Mesothelial cell of epicardium (in vitro differentiated cells): ENCODE measurements around the gene GNS. TPM values are rescaled to one million over a fixed set of nuclear protein-coding genes. Genes with fewer than 3 reads are reported as not detected.

ENCODE experiments used
- DNase-seq, 2 experiments: peaks; one replicate each; pipeline ENCODE4 v3.0.0; 2021; ENCODE audit warnings: low spot score in 2 of 2; ENCODE audit not compliant: unreplicated experiment in 2 of 2
- H3K27ac Mint-ChIP-seq: 2 replicates; pipeline ENCODE4 v1.8.0; 2021; ENCODE audit warnings: mixed read lengths
- H3K27me3 Mint-ChIP-seq: 2 replicates; pipeline ENCODE4 v1.8.0; 2021; ENCODE audit warnings: low read depth, mixed read lengths
- H3K36me3 Mint-ChIP-seq: 2 replicates; pipeline ENCODE4 v1.8.0; 2021; ENCODE audit warnings: mixed read lengths
- H3K4me1 Mint-ChIP-seq: 2 replicates; pipeline ENCODE4 v1.8.0; 2021; ENCODE audit warnings: mixed read lengths
- H3K4me3 Mint-ChIP-seq: 2 replicates; pipeline ENCODE4 v1.8.0; 2021; ENCODE audit warnings: mild to moderate bottlenecking, moderate library complexity, mixed read lengths
- H3K9me3 Mint-ChIP-seq: 2 replicates; pipeline ENCODE4 v1.8.0; 2021; ENCODE audit warnings: mixed read lengths
- CTCF ChIP-seq: fragments of 200-600 bp; sonication (generic); IDR thresholded peaks from one replicate; pipeline ENCODE4 v1.5.0; 2021; ENCODE audit warnings: antibody characterized with exemption; ENCODE audit not compliant: unreplicated experiment
- total RNA-seq: library from RNA; stranded (reverse); gene quantifications from 3 replicates; pipeline ENCODE4 v1.2.1, GENCODE V29; 2021

The GNS gene
- total RNA-seq, 1 donor from 2014 or later = 67.4 TPM

GRCh38 chr12:64733857-64734256 lies 25.3 kb downstream of the GNS start:
- no peak for DNase-seq
- Mint-ChIP-seq H3K4me3 (no peak overlapping the region), H3K9me3 (no peaks in the 10 kb centered on the region), H3K4me1 (peaks cover 7% of the 10 kb centered on the region), H3K27me3 (no peaks in the 10 kb centered on the region), H3K36me3 (peaks cover 48% of the 10 kb centered on the region), H3K27ac (no peak overlapping the region)
- TF ChIP-seq CTCF = no peak

- no peak overlapping the region for H3K4me3 Mint-ChIP-seq
- TF ChIP-seq CTCF = no peak
- DNase-seq = no peak
Measured at GRCh38 chr12:64731683-64732082, 27.5 kb downstream of the GNS start.

GRCh38 chr12:64730588-64730969 lies 28.6 kb downstream of the GNS start:
- DNase-seq = no peak
- H3K36me3 Mint-ChIP-seq = peaks cover 43% of the 10 kb centered on the region

More at GRCh38 chr12:64731683-64732082, 27.5 kb downstream of the GNS start:
- Mint-ChIP-seq H3K9me3 (no peaks in the 10 kb centered on the region), H3K27me3 (no peaks in the 10 kb centered on the region), H3K4me1 (peaks cover 7% of the 10 kb centered on the region), H3K36me3 (peaks cover 44% of the 10 kb centered on the region), H3K27ac (no peak overlapping the region)

DNA sequence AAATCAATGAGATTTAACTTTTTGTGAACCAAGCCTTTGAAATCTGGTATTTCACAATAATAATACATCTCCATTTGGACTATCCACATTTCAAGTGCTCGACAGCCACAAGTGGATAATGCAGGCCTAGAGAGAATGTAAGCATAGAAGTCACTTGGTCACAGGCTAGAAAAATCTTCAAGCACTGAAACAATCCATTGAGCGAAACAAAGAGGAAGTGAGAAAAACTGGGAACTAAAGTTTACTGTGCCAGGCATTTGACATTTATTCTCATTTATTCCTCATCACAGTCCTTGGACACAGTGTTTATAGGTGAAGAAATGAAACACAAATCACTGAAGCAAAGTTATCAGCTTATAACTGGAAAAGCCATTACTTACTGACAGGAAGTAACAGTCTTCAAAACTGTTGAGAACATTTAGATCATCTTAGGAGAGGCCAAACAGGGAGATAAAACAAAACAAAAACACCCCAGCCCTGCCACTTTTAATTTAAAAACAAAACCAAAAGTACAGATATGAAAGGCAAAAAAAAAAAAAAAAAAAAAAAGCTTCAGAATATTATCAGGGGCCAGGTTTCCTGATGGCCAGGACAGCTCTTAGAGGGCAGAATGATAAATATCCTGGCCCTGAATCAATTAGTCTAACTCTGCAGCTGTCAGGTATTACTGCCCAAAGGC lies 29.2 kb downstream of the GNS start:
- H3K27me3 Mint-ChIP-seq = no peaks in the 10 kb centered on the region
- no peaks in the 10 kb centered on the region for H3K9me3 Mint-ChIP-seq
- no peak for DNase-seq
- peaks cover 7% of the 10 kb centered on the region for H3K4me1 Mint-ChIP-seq
- no peak for TF ChIP-seq CTCF
- H3K36me3 Mint-ChIP-seq = peaks cover 44% of the 10 kb centered on the region
- peak overlapping the region; percentile 24 for H3K27ac Mint-ChIP-seq
- no peak overlapping the region for H3K4me3 Mint-ChIP-seq

More at GRCh38 chr12:64730588-64730969, 28.6 kb downstream of the GNS start:
- Mint-ChIP-seq H3K9me3 (no peaks in the 10 kb centered on the region), H3K4me1 (peaks cover 7% of the 10 kb centered on the region), H3K27ac (peak overlapping the region; percentile 8), H3K27me3 (no peaks in the 10 kb centered on the region), H3K4me3 (no peak overlapping the region)
- TF ChIP-seq CTCF = no peak

GRCh38 chr12:64724201-64724745 lies 34.9 kb downstream of the GNS start:
- Mint-ChIP-seq H3K4me3 (no peak overlapping the region), H3K27me3 (no peaks in the 10 kb centered on the region), H3K4me1 (no peaks in the 10 kb centered on the region), H3K36me3 (peaks cover 45% of the 10 kb centered on the region), H3K27ac (no peak overlapping the region), H3K9me3 (no peaks in the 10 kb centered on the region)
- TF ChIP-seq CTCF = no peak
- DNase-seq = no peak
